ENCODE results near the gene TP53BP2. TPM values are rescaled to one million over a fixed set of nuclear protein-coding genes. Genes with fewer than 3 reads are reported as not detected.

Gene TP53BP2
- polyA plus RNA-seq, 1 donor from 2014 or later, result 25.2 TPM

- no peaks in the 10 kb centered on the region for H3K79me2 ChIP-seq (replicated peaks; ENCODE audit: insufficient read depth, low read length)
- no peak overlapping the region for H2AFZ ChIP-seq (ENCODE audit: low read depth, low read length)
- no peaks in the 10 kb centered on the region for H3K27me3 ChIP-seq (ENCODE audit: insufficient read depth, low read depth, low read length)
- H3K4me3 ChIP-seq (ENCODE audit: low read length), result no peak overlapping the region
- H3K9ac ChIP-seq (ENCODE audit: low read length), result no peak overlapping the region
- no peak for TF ChIP-seq CTCF (IDR thresholded peaks at IDR 0.05; ENCODE audit: poor library complexity, severe bottlenecking)
- no peak for TF ChIP-seq EP300 (conservative IDR thresholded peaks at IDR 0.05; ENCODE audit: poor library complexity, severe bottlenecking)
- no peak for TF ChIP-seq POLR2AphosphoS5 (IDR thresholded peaks at IDR 0.05)
- TF ChIP-seq, protein P1, sequence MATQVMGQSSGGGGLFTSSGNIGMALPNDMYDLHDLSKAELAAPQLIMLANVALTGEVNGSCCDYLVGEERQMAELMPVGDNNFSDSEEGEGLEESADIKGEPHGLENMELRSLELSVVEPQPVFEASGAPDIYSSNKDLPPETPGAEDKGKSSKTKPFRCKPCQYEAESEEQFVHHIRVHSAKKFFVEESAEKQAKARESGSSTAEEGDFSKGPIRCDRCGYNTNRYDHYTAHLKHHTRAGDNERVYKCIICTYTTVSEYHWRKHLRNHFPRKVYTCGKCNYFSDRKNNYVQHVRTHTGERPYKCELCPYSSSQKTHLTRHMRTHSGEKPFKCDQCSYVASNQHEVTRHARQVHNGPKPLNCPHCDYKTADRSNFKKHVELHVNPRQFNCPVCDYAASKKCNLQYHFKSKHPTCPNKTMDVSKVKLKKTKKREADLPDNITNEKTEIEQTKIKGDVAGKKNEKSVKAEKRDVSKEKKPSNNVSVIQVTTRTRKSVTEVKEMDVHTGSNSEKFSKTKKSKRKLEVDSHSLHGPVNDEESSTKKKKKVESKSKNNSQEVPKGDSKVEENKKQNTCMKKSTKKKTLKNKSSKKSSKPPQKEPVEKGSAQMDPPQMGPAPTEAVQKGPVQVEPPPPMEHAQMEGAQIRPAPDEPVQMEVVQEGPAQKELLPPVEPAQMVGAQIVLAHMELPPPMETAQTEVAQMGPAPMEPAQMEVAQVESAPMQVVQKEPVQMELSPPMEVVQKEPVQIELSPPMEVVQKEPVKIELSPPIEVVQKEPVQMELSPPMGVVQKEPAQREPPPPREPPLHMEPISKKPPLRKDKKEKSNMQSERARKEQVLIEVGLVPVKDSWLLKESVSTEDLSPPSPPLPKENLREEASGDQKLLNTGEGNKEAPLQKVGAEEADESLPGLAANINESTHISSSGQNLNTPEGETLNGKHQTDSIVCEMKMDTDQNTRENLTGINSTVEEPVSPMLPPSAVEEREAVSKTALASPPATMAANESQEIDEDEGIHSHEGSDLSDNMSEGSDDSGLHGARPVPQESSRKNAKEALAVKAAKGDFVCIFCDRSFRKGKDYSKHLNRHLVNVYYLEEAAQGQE (IDR thresholded peaks at IDR 0.05; ENCODE audit: borderline replicate concordance), result no peak
- TF ChIP-seq EZH2 (IDR thresholded peaks at IDR 0.05; ENCODE audit: borderline replicate concordance, insufficient read depth, low read length, poor library complexity, severe bottlenecking), result no peak
- H4K20me1 ChIP-seq (ENCODE audit: insufficient read depth), result no peaks in the 10 kb centered on the region
- H3K9me3 ChIP-seq (ENCODE audit: low read length), result no peaks in the 10 kb centered on the region
- H3K9me2 ChIP-seq (ENCODE audit: insufficient read depth, low read length), result no peaks in the 10 kb centered on the region
- peaks cover 21% of the 10 kb centered on the region for H3K36me3 ChIP-seq (ENCODE audit: insufficient read depth, low read length)
- no peak overlapping the region for H3K4me2 ChIP-seq (ENCODE audit: low read length)
- H3F3A ChIP-seq (ENCODE audit: insufficient read depth, low read length, poor library complexity, severe bottlenecking), result no peaks in the 10 kb centered on the region
- no peak overlapping the region for H3K27ac ChIP-seq (ENCODE audit: low read length)
Observed at GRCh38 chr1:223770621-223771315, 75.0 kb downstream of the TP53BP2 start.

DNA sequence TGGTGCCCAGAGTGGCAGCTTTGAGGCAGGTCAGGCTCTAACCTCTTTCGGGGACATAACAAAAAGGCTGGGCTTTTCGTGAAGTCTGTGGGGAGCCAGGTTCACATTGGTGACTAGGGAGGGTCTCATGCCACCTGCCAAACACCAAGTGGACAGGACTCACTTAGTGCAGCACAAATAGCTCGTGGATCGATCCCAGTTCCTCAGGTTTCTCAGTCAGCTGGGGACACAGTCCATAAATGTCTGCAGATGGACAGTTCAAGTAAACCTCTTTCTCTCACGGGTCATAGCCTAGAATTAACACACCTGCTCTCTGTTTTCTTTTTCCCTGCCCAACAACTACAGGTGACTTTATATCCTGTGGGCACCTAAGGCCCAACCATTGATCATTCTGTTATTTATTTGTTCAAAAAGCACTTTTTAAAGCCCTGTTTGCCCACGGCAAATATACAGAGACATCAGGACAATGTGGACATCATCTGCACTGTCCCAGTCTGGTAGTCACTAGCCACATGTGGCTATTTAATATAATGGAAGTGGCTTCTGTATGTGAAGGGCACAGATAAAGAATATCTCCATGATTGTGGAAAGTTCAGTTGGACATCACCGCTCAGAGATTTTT lies 79.9 kb downstream of the TP53BP2 start:
- H3K4me3 ChIP-seq (ENCODE audit: low read length), result no peak overlapping the region
- H3K27me3 ChIP-seq (ENCODE audit: insufficient read depth, low read depth, low read length), result no peaks in the 10 kb centered on the region
- H3K36me3 ChIP-seq (ENCODE audit: insufficient read depth, low read length), result no peaks in the 10 kb centered on the region
- no peak for TF ChIP-seq EP300 (conservative IDR thresholded peaks at IDR 0.05; ENCODE audit: poor library complexity, severe bottlenecking)
- TF ChIP-seq SMC3 (conservative IDR thresholded peaks at IDR 0.05; ENCODE audit: poor library complexity), result no peak
- no peak for TF ChIP-seq MXI1 (conservative IDR thresholded peaks at IDR 0.05; ENCODE audit: poor library complexity, severe bottlenecking)
- no peak for TF ChIP-seq RAD21 (conservative IDR thresholded peaks at IDR 0.05)
- TF ChIP-seq CTCF (IDR thresholded peaks at IDR 0.05; ENCODE audit: poor library complexity, severe bottlenecking), result no peak
- TF ChIP-seq EZH2 (IDR thresholded peaks at IDR 0.05; ENCODE audit: borderline replicate concordance, insufficient read depth, low read length, poor library complexity, severe bottlenecking), result no peak
- TF ChIP-seq POLR2AphosphoS5 (IDR thresholded peaks at IDR 0.05), result no peak
- TF ChIP-seq TAF1 (IDR thresholded peaks at IDR 0.05; ENCODE audit: low read depth), result no peak
- TF ChIP-seq, protein P1 (IDR thresholded peaks at IDR 0.05; ENCODE audit: borderline replicate concordance), result no peak
- H3K79me2 ChIP-seq (replicated peaks; ENCODE audit: insufficient read depth, low read length), result no peaks in the 10 kb centered on the region
- no peaks in the 10 kb centered on the region for H3K9me3 ChIP-seq (ENCODE audit: low read length)
- H3K9ac ChIP-seq (ENCODE audit: low read length), result no peak overlapping the region
- H3F3A ChIP-seq (ENCODE audit: insufficient read depth, low read length, poor library complexity, severe bottlenecking), result no peaks in the 10 kb centered on the region
- H2AFZ ChIP-seq (ENCODE audit: low read depth, low read length), result no peak overlapping the region
- no peaks in the 10 kb centered on the region for H3K9me2 ChIP-seq (ENCODE audit: insufficient read depth, low read length)
- no peak overlapping the region for H3K27ac ChIP-seq (ENCODE audit: low read length)
- no peaks in the 10 kb centered on the region for H4K20me1 ChIP-seq (ENCODE audit: insufficient read depth)
- no peak overlapping the region for H3K4me2 ChIP-seq (ENCODE audit: low read length)

All from neural cell (in vitro differentiated cells).